Stimulated activated CD8-positive, alpha-beta memory T cell treated with anti-CD3 and anti-CD28 coated beads, Interleukin-15, amount 100 ng/mL, for 4 hours (primary cell): ENCODE measurements around the gene STX5.
"Not testable (repeated sequence)": the region's sequence is repeated elsewhere in the genome, so short reads cannot be mapped to it uniquely, and the experiment has no call there.

Experiments
- DNase-seq, 2 donors: peaks; one replicate each; pipeline ENCODE4 v3.0.0-alpha.2; 2020; ENCODE audit warnings: low read depth in 2 of 2

STX5 gene

GRCh38 chr11:62830904-62831519 lies 839 bp downstream of the STX5 start:
- no peak for DNase-seq

- not testable (repeated sequence) for DNase-seq
Observed at GRCh38 chr11:62828130-62828529, 3.7 kb downstream of the STX5 start.

GRCh38 chr11:62823677-62824076 lies 8.2 kb downstream of the STX5 start:
- no peak for DNase-seq

- no peak for DNase-seq
Observed at GRCh38 chr11:62817129-62817528, 14.7 kb downstream of the STX5 start.

GRCh38 chr11:62816557-62816956 lies 15.3 kb downstream of the STX5 start:
- no peak for DNase-seq

- no peak for DNase-seq
Observed at GRCh38 chr11:62811659-62812058, 20.2 kb downstream of the STX5 start.

- DNase-seq = no peak
Observed at GRCh38 chr11:62810748-62811147, 21.1 kb downstream of the STX5 start.

- DNase-seq = no peak
Observed at GRCh38 chr11:62806611-62807121, 25.2 kb downstream of the STX5 start.

GRCh38 chr11:62805961-62806441 lies 25.9 kb downstream of the STX5 start:
- no peak for DNase-seq

GRCh38 chr11:62805076-62805892 lies 26.6 kb downstream of the STX5 start, which contains the start of gene NXF1:
Gene NXF1, minus strand, starts transcription at chr11:62805440. Its CDS starts 84 bp downstream, at chr11:62805356.
- peak; percentile 84 to 89 for DNase-seq

GRCh38 chr11:62804310-62805075 lies 27.4 kb downstream of the STX5 start:
- DNase-seq = no peak

GRCh38 chr11:62801071-62801470 lies 30.8 kb downstream of the STX5 start:
- no peak for DNase-seq

GRCh38 chr11:62799486-62799885 lies 32.4 kb downstream of the STX5 start:
- no peak for DNase-seq

- DNase-seq = no peak
Observed at GRCh38 chr11:62796281-62796680, 35.6 kb downstream of the STX5 start.

GRCh38 chr11:62794201-62794775 lies 37.6 kb downstream of the STX5 start:
- DNase-seq = no peak

GRCh38 chr11:62792202-62792575 lies 39.7 kb downstream of the STX5 start:
- DNase-seq = no peak

- DNase-seq = peak; percentile 76 to 80
Observed at GRCh38 chr11:62791501-62792201, 40.2 kb downstream of the STX5 start, which contains the start of gene TMEM223. Gene TMEM223, minus strand, starts transcription at chr11:62792006. Its CDS starts 12 bp downstream, at chr11:62791994.

- no peak for DNase-seq
Observed at GRCh38 chr11:62789576-62789975, 42.3 kb downstream of the STX5 start.

- DNase-seq = no peak
Observed at GRCh38 chr11:62788991-62789390, 42.9 kb downstream of the STX5 start.

- DNase-seq = peak; percentile 91 to 98
Observed at GRCh38 chr11:62787005-62787759, 44.7 kb downstream of the STX5 start, which contains the start of gene TMEM179B. Gene TMEM179B, plus strand, starts transcription at chr11:62787402. Its CDS starts 30 bp downstream, at chr11:62787432.
